ENCODE measurements around the gene AEN. TPM values are rescaled to one million over a fixed set of nuclear protein-coding genes. Genes with fewer than 3 reads are reported as not detected.

The AEN gene
- total and polyA plus RNA-seq, 2 of the 8 experiments (the other 6 are each of a cell fraction or from before 2014, with no cell fraction given), result 112 to 122 TPM

- Histone ChIP-seq H3K56ac (replicated peaks; ENCODE audit: insufficient read length, low read depth, low read length) (no peak overlapping the region), H3K79me2 (ENCODE audit: control insufficient read depth in 1 of 2, insufficient read depth in 2 of 2, low read length in 2 of 2) (no peaks in the 10 kb centered on the region), H3K23ac (ENCODE audit: insufficient read length) (no peak overlapping the region), H2BK12ac (ENCODE audit: low read depth, low read length) (peak overlapping the region; percentile 2; the same call in 1 of the 2 replicates), H3K9ac (replicated peaks in 1 of 4; ENCODE audit: extremely low read depth in 1 of 4, low read depth in 3 of 4, low read length in 3 of 4) (no peak overlapping the region), H4K5ac (ENCODE audit: insufficient read length, low read depth, low read length) (no peak overlapping the region), H3K4ac (replicated peaks; ENCODE audit: insufficient read length, low read depth, low read length) (no peak overlapping the region), H3K14ac (ENCODE audit: insufficient read length) (no peak overlapping the region), H3K18ac (ENCODE audit: extremely low read depth, low read length) (no peak overlapping the region), H3K36me3 (ENCODE audit: control insufficient read depth in 2 of 4, insufficient read depth in 4 of 4, low read length in 3 of 4) (no peaks in the 10 kb centered on the region), H2BK15ac (ENCODE audit: low read length) (no peak overlapping the region), H4K91ac (replicated peaks; ENCODE audit: insufficient read length, low read length) (no peak overlapping the region), H2BK5ac (ENCODE audit: low read depth, low read length) (no peak overlapping the region), H3K9me3 (ENCODE audit: insufficient read depth in 2 of 2, low read depth in 1 of 2, low read length in 1 of 2) (no peaks in the 10 kb centered on the region), H2BK20ac (ENCODE audit: low read length) (no peak overlapping the region), H4K8ac (ENCODE audit: extremely low read depth, insufficient read depth, low read length) (no peak overlapping the region), H3K4me3 (ENCODE audit: extremely low read depth in 1 of 4, insufficient read depth in 2 of 4, low read depth in 3 of 4, low read length in 4 of 4) (no peak overlapping the region), H4K20me1 (replicated peaks in 1 of 2; ENCODE audit: control insufficient read depth in 1 of 2, insufficient read depth in 2 of 2, low read length in 2 of 2) (no peaks in the 10 kb centered on the region), H3K27ac (ENCODE audit: low read depth, low read length) (no peak overlapping the region), H2AK5ac (ENCODE audit: low read depth, low read length) (no peak overlapping the region), H3K23me2 (ENCODE audit: low read depth, low read length) (no peaks in the 10 kb centered on the region), H3K4me1 (replicated peaks in 1 of 4; ENCODE audit: control insufficient read depth in 3 of 4, insufficient read depth in 4 of 4, low read length in 3 of 4) (peaks cover 0 to 19% (median 10%) of the 10 kb centered on the region in 4 experiments; a peak in 6 of 7 replicates), H3K79me1 (ENCODE audit: low read depth, low read length) (no peaks in the 10 kb centered on the region), H2AFZ (ENCODE audit: low read length) (no peak overlapping the region), H2BK120ac (replicated peaks; ENCODE audit: low read depth, low read length) (no peak overlapping the region), H3K27me3 (replicated peaks in 1 of 4; ENCODE audit: control insufficient read depth in 3 of 4, extremely low read depth in 1 of 4, insufficient read depth in 3 of 4, low read length in 3 of 4) (no peaks in the 10 kb centered on the region), H3K4me2 (ENCODE audit: insufficient read depth in 1 of 2, low read depth in 2 of 2, low read length in 2 of 2) (no peak overlapping the region)
- WGBS, 2 experiments (ENCODE audit: extremely low coverage in 1 of 2, insufficient coverage in 1 of 2, insufficient read length in 1 of 2, insufficient replicate concordance in 2 of 2, low coverage in 1 of 2, low lambda C conversion rate in 2 of 2, missing lambda C conversion rate in 1 of 2), result 91% methylated on average over 12 of the region's 12 CpGs; no CpG with 5 or more reads in 1 of the 2 experiments
- TF ChIP-seq TAF1 (IDR thresholded peaks at IDR 0.05; ENCODE audit: low read depth, low read length) (no peak), TBP (IDR thresholded peaks at IDR 0.05; ENCODE audit: low read depth, low read length) (no peak), SP4 (IDR thresholded peaks at IDR 0.05; ENCODE audit: low read length) (no peak), NANOG (IDR thresholded peaks at IDR 0.05; ENCODE audit: insufficient read depth, low read depth, low read length, poor library complexity, severe bottlenecking) (no peak), PHF8 (conservative IDR thresholded peaks at IDR 0.05; ENCODE audit: low read depth, low read length) (no peak), YY1 (IDR thresholded peaks at IDR 0.05; ENCODE audit: low read depth, low read length) (no peak)
- no peak for FAIRE-seq
- DNase-seq (ENCODE audit: low read depth in 1 of 2, low spot score in 2 of 2), result no peak
- ChIA-PET CTCF (ENCODE audit: partially characterized antibody) (interaction anchor here (0.9 to 1.6 kb wide), 4 partner anchors 8 to 184 kb away, joined by 3 to 8 read pairs (median 4); no protein-coding TSS in a partner anchor), POLR2A (ENCODE audit: partially characterized antibody) (interaction anchor here (2.8 kb wide), 1 partner anchor 12 kb away, joined by 11 read pairs; the partner anchor contains the start of gene ISG20)
These were observed 29.4 kb downstream of the AEN start for GRCh38 chr15:88650556-88650955.
